VCaP (cell line): Measurements from ENCODE around the gene ELMO1.

Experiments used
- H3K27ac ChIP-seq: fragments of 450-650 bp; 2 replicates; pipeline ENCODE4 v1.5.1; 2017
- CTCF ChIP-seq: fragments of 450-650 bp; conservative IDR thresholded peaks from 2 replicates; pipeline ENCODE4 v1.5.1; 2017; ENCODE audit warnings: mild to moderate bottlenecking, moderate library complexity

Gene ELMO1

GRCh38 chr7:36967387-36967786 is 481.3 kb downstream of the ELMO1 start:
- TF ChIP-seq CTCF: peak; percentile 86
- H3K27ac ChIP-seq: no peak overlapping the region

GRCh38 chr7:36966636-36967035 is 482.0 kb downstream of the ELMO1 start:
- peak overlapping the region; percentile 57 for H3K27ac ChIP-seq
- no peak for TF ChIP-seq CTCF

- TF ChIP-seq CTCF: no peak
- H3K27ac ChIP-seq: peak overlapping the region; percentile 57
These were observed 482.6 kb downstream of the ELMO1 start for GRCh38 chr7:36966039-36966438.

GRCh38 chr7:36965625-36966024 is 483.0 kb downstream of the ELMO1 start:
- peak overlapping the region; percentile 57 for H3K27ac ChIP-seq
- TF ChIP-seq CTCF: no peak

GRCh38 chr7:36964297-36964696 is 484.4 kb downstream of the ELMO1 start:
- TF ChIP-seq CTCF: no peak
- H3K27ac ChIP-seq: no peak overlapping the region

GRCh38 chr7:36962367-36962766 is 486.3 kb downstream of the ELMO1 start:
- no peak for TF ChIP-seq CTCF
- no peak overlapping the region for H3K27ac ChIP-seq

GRCh38 chr7:36961693-36962092 is 487.0 kb downstream of the ELMO1 start:
- H3K27ac ChIP-seq: no peak overlapping the region
- no peak for TF ChIP-seq CTCF

- H3K27ac ChIP-seq: no peak overlapping the region
- TF ChIP-seq CTCF: no peak
These were observed 487.6 kb downstream of the ELMO1 start for GRCh38 chr7:36961097-36961496.
